H1 (cell line): ENCODE measurements around the gene PPP2R3B.

Experiments used
- CBX8 ChIP-seq: fragments of 300-800, 300-1000 bp; sonication (generic); IDR thresholded peaks from 2 replicates; pipeline ENCODE4 v1.7.1; 2016; ENCODE audit warnings: low read depth, low read length, borderline replicate concordance
- CREB1 ChIP-seq: IDR thresholded peaks from 2 replicates; pipeline ENCODE4 v1.6.1; 2012; ENCODE audit warnings: inconsistent platforms
- EGR1 ChIP-seq: IDR thresholded peaks from 2 replicates; pipeline ENCODE4 v1.6.1; 2011; ENCODE audit warnings: low read depth, low read length, borderline replicate concordance
- EP300 ChIP-seq, 2 experiments: IDR thresholded peaks; 1 replicate in 1 of 2; 2 replicates in 1 of 2; pipeline ENCODE4 v1.6.1; 2011 to 2012; ENCODE audit warnings: low read depth in 2 of 2, low read length in 2 of 2, mild to moderate bottlenecking in 2 of 2, borderline replicate concordance in 1 of 2, inconsistent platforms in 1 of 2, moderate library complexity in 1 of 2
- EZH2 ChIP-seq: fragments of 200-600 bp; sonication (generic); IDR thresholded peaks from 2 replicates; pipeline ENCODE4 v1.7.1; 2012; ENCODE audit warnings: low read depth, mild to moderate bottlenecking, moderate library complexity, low read length, inconsistent platforms; ENCODE audit not compliant: severe bottlenecking
- GABPA ChIP-seq: IDR thresholded peaks from 2 replicates; pipeline ENCODE4 v1.6.1; 2011; ENCODE audit warnings: mild to moderate bottlenecking, low read length, moderate library complexity, borderline replicate concordance; ENCODE audit not compliant: insufficient read depth
- HDAC2 ChIP-seq, 2 experiments: fragments of 300-600 bp in 1 of 2; sonication (generic) in 1 of 2; IDR thresholded peaks; 2 replicates each; pipeline ENCODE4 v1.6.1; 2011 to 2012; ENCODE audit warnings: low read depth in 2 of 2, low read length in 2 of 2, mild to moderate bottlenecking in 2 of 2, moderate library complexity in 2 of 2, borderline replicate concordance in 1 of 2, inconsistent platforms in 1 of 2
- POLR2A ChIP-seq, 2 experiments: IDR thresholded peaks; 1 replicate in 1 of 2; 2 replicates in 1 of 2; pipeline ENCODE4 v1.6.1; 2011; ENCODE audit warnings: low read depth in 2 of 2, low read length in 2 of 2, mild to moderate bottlenecking in 2 of 2; ENCODE audit errors: control extremely low read depth in 1 of 2
- SP1 ChIP-seq: IDR thresholded peaks from 2 replicates; pipeline ENCODE4 v1.6.1; 2011; ENCODE audit warnings: low read depth, low read length
- TAF1 ChIP-seq: IDR thresholded peaks from 2 replicates; pipeline ENCODE4 v1.6.1; 2011; ENCODE audit warnings: mild to moderate bottlenecking, low read depth, low read length
- TEAD4 ChIP-seq: IDR thresholded peaks from 2 replicates; pipeline ENCODE4 v1.6.1; 2012; ENCODE audit warnings: low read depth, low read length, inconsistent platforms, mixed read lengths
- TF ChIP-seq, protein P1 (sequence below), 3 experiments: IDR thresholded peaks; 1 replicate in 2 of 3; 2 replicates in 1 of 3; pipeline versions ENCODE4 v1.5.1 to v1.6.1; 2011; ENCODE audit warnings: low read length in 3 of 3, mild to moderate bottlenecking in 3 of 3, inconsistent platforms in 2 of 3, low read depth in 1 of 3, moderate library complexity in 1 of 3; ENCODE audit not compliant: insufficient read depth in 1 of 3; ENCODE audit errors: control extremely low read depth in 1 of 3
- TF ChIP-seq, protein P2 (sequence below): IDR thresholded peaks from 2 replicates; pipeline ENCODE4 v1.6.1; 2012; ENCODE audit warnings: inconsistent platforms
- TF ChIP-seq, protein P3 (sequence below): IDR thresholded peaks from 2 replicates; pipeline ENCODE4 v1.6.1; 2012; ENCODE audit warnings: inconsistent platforms

DNA sequence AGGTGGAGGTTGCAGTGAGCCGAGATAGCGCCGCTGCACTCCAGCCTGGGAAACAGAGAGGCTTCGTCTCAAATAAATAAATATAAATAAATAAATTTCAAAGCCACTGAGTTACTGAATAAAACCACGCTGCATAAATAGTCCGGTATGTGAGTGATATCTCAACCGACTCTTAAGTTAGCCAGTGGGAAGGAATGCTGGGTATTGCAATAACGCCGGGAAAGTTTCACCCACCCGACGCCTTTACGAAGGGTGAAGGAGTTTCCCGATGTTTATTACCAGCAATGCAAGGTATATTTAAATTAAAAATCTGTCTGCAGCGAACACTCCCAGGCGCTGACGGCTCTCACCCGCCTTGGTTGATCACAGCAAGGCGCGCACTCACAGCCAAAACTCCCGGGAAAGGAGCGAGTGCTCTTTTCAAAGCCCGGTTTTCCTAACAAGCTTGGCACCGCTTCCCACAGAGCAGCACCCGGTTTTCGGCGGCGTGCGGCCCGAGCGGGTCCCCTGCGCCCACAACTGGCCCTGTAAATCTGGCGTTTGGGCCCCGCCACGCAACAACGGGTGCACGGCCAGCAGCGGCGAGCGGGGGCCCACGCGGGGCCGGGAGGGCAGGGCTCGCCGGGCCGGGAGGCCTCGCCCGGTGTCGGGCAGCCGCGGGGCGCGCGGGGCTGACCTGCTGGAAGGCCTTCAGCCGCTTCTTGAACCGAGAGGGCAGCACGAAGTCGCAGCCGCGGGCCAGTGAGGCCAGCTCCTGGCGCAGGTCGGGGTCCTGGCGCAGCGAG lies 13.7 kb downstream of the PPP2R3B start:
- TF ChIP-seq, protein P1, sequence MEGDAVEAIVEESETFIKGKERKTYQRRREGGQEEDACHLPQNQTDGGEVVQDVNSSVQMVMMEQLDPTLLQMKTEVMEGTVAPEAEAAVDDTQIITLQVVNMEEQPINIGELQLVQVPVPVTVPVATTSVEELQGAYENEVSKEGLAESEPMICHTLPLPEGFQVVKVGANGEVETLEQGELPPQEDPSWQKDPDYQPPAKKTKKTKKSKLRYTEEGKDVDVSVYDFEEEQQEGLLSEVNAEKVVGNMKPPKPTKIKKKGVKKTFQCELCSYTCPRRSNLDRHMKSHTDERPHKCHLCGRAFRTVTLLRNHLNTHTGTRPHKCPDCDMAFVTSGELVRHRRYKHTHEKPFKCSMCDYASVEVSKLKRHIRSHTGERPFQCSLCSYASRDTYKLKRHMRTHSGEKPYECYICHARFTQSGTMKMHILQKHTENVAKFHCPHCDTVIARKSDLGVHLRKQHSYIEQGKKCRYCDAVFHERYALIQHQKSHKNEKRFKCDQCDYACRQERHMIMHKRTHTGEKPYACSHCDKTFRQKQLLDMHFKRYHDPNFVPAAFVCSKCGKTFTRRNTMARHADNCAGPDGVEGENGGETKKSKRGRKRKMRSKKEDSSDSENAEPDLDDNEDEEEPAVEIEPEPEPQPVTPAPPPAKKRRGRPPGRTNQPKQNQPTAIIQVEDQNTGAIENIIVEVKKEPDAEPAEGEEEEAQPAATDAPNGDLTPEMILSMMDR (IDR thresholded peaks at IDR 0.05; ENCODE audit: control extremely low read depth in 1 of 3, insufficient read depth in 1 of 3, low read depth in 1 of 3, low read length in 3 of 3): no peak
- TF ChIP-seq HDAC2 (IDR thresholded peaks at IDR 0.05; ENCODE audit: borderline replicate concordance in 1 of 2, low read depth in 2 of 2, low read length in 2 of 2) (no peak), CREB1 (no peak), CBX8 (no peak), EZH2 (no peak), EGR1 (no peak), TAF1 (no peak; the same call in 1 of the 2 replicates), GABPA (no peak), POLR2A (IDR thresholded peaks at IDR 0.05; ENCODE audit: control extremely low read depth in 1 of 2, low read depth in 2 of 2, low read length in 2 of 2) (no peak), TEAD4 (no peak), EP300 (IDR thresholded peaks at IDR 0.05; ENCODE audit: borderline replicate concordance in 1 of 2, low read depth in 2 of 2, low read length in 2 of 2) (no peak), SP1 (no peak)
- TF ChIP-seq, protein P2, sequence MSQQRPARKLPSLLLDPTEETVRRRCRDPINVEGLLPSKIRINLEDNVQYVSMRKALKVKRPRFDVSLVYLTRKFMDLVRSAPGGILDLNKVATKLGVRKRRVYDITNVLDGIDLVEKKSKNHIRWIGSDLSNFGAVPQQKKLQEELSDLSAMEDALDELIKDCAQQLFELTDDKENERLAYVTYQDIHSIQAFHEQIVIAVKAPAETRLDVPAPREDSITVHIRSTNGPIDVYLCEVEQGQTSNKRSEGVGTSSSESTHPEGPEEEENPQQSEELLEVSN: 0 out of 2 replicates have a peak, but pooled peaks have one; percentile 18
- TF ChIP-seq, protein P3, sequence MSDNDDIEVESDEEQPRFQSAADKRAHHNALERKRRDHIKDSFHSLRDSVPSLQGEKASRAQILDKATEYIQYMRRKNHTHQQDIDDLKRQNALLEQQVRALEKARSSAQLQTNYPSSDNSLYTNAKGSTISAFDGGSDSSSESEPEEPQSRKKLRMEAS: no peak
